HG03575 (cell line): ENCODE results near the gene DRGX.
A peak's percentile ranks its signal among the peaks of the same experiment; 100 is the strongest.

Source experiments
- ATAC-seq: cut with Tn5 transposase; IDR thresholded peaks from one replicate; pipeline ENCODE4 v1.9.1; 2021; ENCODE audit not compliant: unreplicated experiment, insufficient number of reproducible peaks, low FRiP score; ENCODE audit errors: extremely low read depth

DRGX gene

GRCh38 chr10:49365675-49366415 is 30.0 kb downstream of the DRGX start:
- ATAC-seq: no peak

GRCh38 chr10:49365275-49365674 is 30.6 kb downstream of the DRGX start:
- no peak for ATAC-seq

GRCh38 chr10:49364747-49365146 is 31.1 kb downstream of the DRGX start:
- no peak for ATAC-seq

- ATAC-seq: no peak
Measured at GRCh38 chr10:49364051-49364450, 31.8 kb downstream of the DRGX start.

- no peak for ATAC-seq
Measured at GRCh38 chr10:49363309-49364031, 32.4 kb downstream of the DRGX start.

GRCh38 chr10:49362596-49363260 is 33.2 kb downstream of the DRGX start:
- ATAC-seq: peak; percentile 81

- no peak for ATAC-seq
Measured at GRCh38 chr10:49361735-49362568, 33.9 kb downstream of the DRGX start.

GRCh38 chr10:49361178-49361554 is 34.7 kb downstream of the DRGX start:
- no peak for ATAC-seq

- no peak for ATAC-seq
Measured at GRCh38 chr10:49360271-49361177, 35.4 kb downstream of the DRGX start.

- no peak for ATAC-seq
Measured at GRCh38 chr10:49359349-49360270, 36.3 kb downstream of the DRGX start.

GRCh38 chr10:49357910-49358309 is 38.0 kb downstream of the DRGX start:
- no peak for ATAC-seq

- no peak for ATAC-seq
Measured at GRCh38 chr10:49356944-49357343, 38.9 kb downstream of the DRGX start.

GRCh38 chr10:49356181-49356580 is 39.7 kb downstream of the DRGX start:
- no peak for ATAC-seq

- ATAC-seq: no peak
Measured at GRCh38 chr10:49355221-49355620, 40.7 kb downstream of the DRGX start.

GRCh38 chr10:49354593-49354992 is 41.3 kb downstream of the DRGX start:
- no peak for ATAC-seq

GRCh38 chr10:49353895-49354566 is 41.9 kb downstream of the DRGX start:
- ATAC-seq: no peak
